Kidney epithelial cell (primary cell): Measurements from ENCODE around the gene GRK4. TPM values are rescaled to one million over a fixed set of nuclear protein-coding genes. Genes with fewer than 3 reads are reported as not detected.
"Not testable (repeated sequence)": the region's sequence is repeated elsewhere in the genome, so short reads cannot be mapped to it uniquely, and the experiment has no call there.

ENCODE experiments used
- DNase-seq: peaks from one replicate; pipeline ENCODE4 v3.0.0-alpha.2; 2010; ENCODE audit warnings: low read depth
- H3K27me3 ChIP-seq: 2 replicates; pipeline ENCODE4 v1.6.0; 2011; ENCODE audit warnings: low read length; ENCODE audit not compliant: control insufficient read depth, insufficient read depth
- H3K36me3 ChIP-seq: 2 replicates; pipeline ENCODE4 v1.5.1; 2011; ENCODE audit warnings: low read length; ENCODE audit not compliant: control insufficient read depth, insufficient read depth
- H3K4me3 ChIP-seq: 2 replicates; pipeline ENCODE4 v1.5.1; 2011; ENCODE audit warnings: low read depth, mild to moderate bottlenecking, control low read depth, low read length
- CTCF ChIP-seq: IDR thresholded peaks from 2 replicates; pipeline ENCODE4 v1.5.1; 2011; ENCODE audit warnings: mild to moderate bottlenecking, moderate library complexity, low read length, control low read depth, inconsistent platforms; ENCODE audit not compliant: insufficient read depth, poor library complexity, severe bottlenecking
- total RNA-seq: library from RNA; depleted of rRNA; stranded (reverse); fragments of >200 nt; gene quantifications from 2 replicates; pipeline ENCODE4 v1.2.3, GENCODE V29; 2015

The GRK4 gene
- total RNA-seq, 1 donor from 2014 or later = 6.3 TPM

- no peak for TF ChIP-seq CTCF
- Histone ChIP-seq H3K4me3 (no peak overlapping the region), H3K27me3 (peaks cover 2% of the 10 kb centered on the region), H3K36me3 (no peaks in the 10 kb centered on the region)
- no peak for DNase-seq
Measured at GRCh38 chr4:2982012-2982411, 18.6 kb downstream of the GRK4 start.

- H3K4me3 ChIP-seq, DNase-seq, H3K36me3 ChIP-seq, H3K27me3 ChIP-seq: not testable (repeated sequence)
Measured at GRCh38 chr4:2983715-2984114, 20.3 kb downstream of the GRK4 start.

- no peaks in the 10 kb centered on the region for H3K36me3 ChIP-seq
- H3K4me3 ChIP-seq = no peak overlapping the region
- TF ChIP-seq CTCF = no peak
- H3K27me3 ChIP-seq = peaks cover 2% of the 10 kb centered on the region
- DNase-seq = no peak
Measured at GRCh38 chr4:2991243-2991642, 27.9 kb downstream of the GRK4 start.

- H3K36me3 ChIP-seq = no peaks in the 10 kb centered on the region
- DNase-seq = no peak
- no peaks in the 10 kb centered on the region for H3K27me3 ChIP-seq
- H3K4me3 ChIP-seq = no peak overlapping the region
- TF ChIP-seq CTCF = no peak
Measured at GRCh38 chr4:2994917-2995316, 31.5 kb downstream of the GRK4 start.

- no peak for TF ChIP-seq CTCF
- no peak for DNase-seq
- H3K36me3 ChIP-seq = no peaks in the 10 kb centered on the region
- H3K27me3 ChIP-seq = no peaks in the 10 kb centered on the region
- no peak overlapping the region for H3K4me3 ChIP-seq
Measured at GRCh38 chr4:2995546-2996265, 32.3 kb downstream of the GRK4 start.

GRCh38 chr4:2996415-2996814 is 33.0 kb downstream of the GRK4 start:
- no peak for TF ChIP-seq CTCF
- H3K36me3 ChIP-seq = no peaks in the 10 kb centered on the region
- H3K27me3 ChIP-seq = no peaks in the 10 kb centered on the region
- H3K4me3 ChIP-seq = no peak overlapping the region
- DNase-seq = no peak
